ENCODE measurements around the gene SLC37A3. TPM values are rescaled to one million over a fixed set of nuclear protein-coding genes. Genes with fewer than 3 reads are reported as not detected.
"Not testable (repeated sequence)": the region's sequence is repeated elsewhere in the genome, so short reads cannot be mapped to it uniquely, and the experiment has no call there.

Gene SLC37A3
- total RNA-seq, 1 experiment from 2014 or later, result 52.7 TPM

DNA sequence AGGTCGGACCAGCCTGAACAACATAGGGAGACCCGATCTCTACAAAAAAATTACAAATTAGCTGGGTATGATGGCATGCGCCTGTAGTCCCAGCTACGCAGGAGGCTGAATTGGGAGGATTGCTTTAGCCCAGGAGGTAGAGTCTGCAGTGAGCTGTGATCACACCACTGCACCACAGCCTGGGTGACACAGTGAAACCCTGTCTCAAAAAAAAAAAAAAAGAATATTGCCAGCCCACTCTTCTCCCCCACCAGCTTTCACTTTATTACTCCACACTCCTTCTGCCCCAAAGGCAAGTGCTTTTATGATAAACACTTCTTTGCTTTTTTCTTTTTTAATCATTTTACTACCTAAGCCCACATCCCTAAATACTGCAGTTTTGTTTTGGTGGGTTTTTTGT is 20.3 kb upstream of the SLC37A3 start:
- H3K79me2 ChIP-seq (ENCODE audit: insufficient read depth, low read length), result no peaks in the 10 kb centered on the region
- H3K4ac ChIP-seq (ENCODE audit: low read depth, low read length), result no peak overlapping the region
- Mint-ChIP-seq H3K4me1 (0 out of 4 replicates have a peak, but pooled peaks cover 0 to 3% of the 10 kb centered on the region in 2 experiments), H3K27ac (no peak overlapping the region), H3K9me3 (no peaks in the 10 kb centered on the region), H3K36me3 (ENCODE audit: insufficient read depth in 1 of 3, low read depth in 3 of 3) (peaks cover 0 to 18% (median 4%) of the 10 kb centered on the region in 3 experiments; a peak in 3 of 7 replicates), H3K27me3 (ENCODE audit: low read depth) (no peaks in the 10 kb centered on the region), H3K4me3 (no peak overlapping the region)
- H2BK20ac ChIP-seq (ENCODE audit: low read depth, low read length, poor library complexity, severe bottlenecking), result no peak overlapping the region
- H2AK5ac ChIP-seq (ENCODE audit: insufficient read length, low read length), result no peak overlapping the region
- no CpG with 5 or more reads among the region's 4 CpGs for WGBS (ENCODE audit: extremely low coverage, insufficient read length, low lambda C conversion rate)
- H3K23ac ChIP-seq (ENCODE audit: insufficient read length, low read depth, low read length), result no peak overlapping the region
- no peak overlapping the region for H2BK120ac ChIP-seq (ENCODE audit: low read depth, low read length, poor library complexity, severe bottlenecking)
- H3K4me2 ChIP-seq (ENCODE audit: insufficient read depth, insufficient read length, low read length), result no peak overlapping the region
- H2BK15ac ChIP-seq (ENCODE audit: low read depth, low read length), result no peak overlapping the region
- no peak overlapping the region for H2AFZ ChIP-seq (ENCODE audit: low read length)
- TF ChIP-seq, protein P1, sequence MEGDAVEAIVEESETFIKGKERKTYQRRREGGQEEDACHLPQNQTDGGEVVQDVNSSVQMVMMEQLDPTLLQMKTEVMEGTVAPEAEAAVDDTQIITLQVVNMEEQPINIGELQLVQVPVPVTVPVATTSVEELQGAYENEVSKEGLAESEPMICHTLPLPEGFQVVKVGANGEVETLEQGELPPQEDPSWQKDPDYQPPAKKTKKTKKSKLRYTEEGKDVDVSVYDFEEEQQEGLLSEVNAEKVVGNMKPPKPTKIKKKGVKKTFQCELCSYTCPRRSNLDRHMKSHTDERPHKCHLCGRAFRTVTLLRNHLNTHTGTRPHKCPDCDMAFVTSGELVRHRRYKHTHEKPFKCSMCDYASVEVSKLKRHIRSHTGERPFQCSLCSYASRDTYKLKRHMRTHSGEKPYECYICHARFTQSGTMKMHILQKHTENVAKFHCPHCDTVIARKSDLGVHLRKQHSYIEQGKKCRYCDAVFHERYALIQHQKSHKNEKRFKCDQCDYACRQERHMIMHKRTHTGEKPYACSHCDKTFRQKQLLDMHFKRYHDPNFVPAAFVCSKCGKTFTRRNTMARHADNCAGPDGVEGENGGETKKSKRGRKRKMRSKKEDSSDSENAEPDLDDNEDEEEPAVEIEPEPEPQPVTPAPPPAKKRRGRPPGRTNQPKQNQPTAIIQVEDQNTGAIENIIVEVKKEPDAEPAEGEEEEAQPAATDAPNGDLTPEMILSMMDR (conservative IDR thresholded peaks at IDR 0.05), result no peak
- no peak overlapping the region for H4K5ac ChIP-seq (ENCODE audit: insufficient read length, low read depth, low read length)
- no peak overlapping the region for H3T11ph ChIP-seq (ENCODE audit: low read length)
- H3K18ac ChIP-seq (ENCODE audit: insufficient read length, low read depth, low read length), result no peak overlapping the region
- H4K91ac ChIP-seq (ENCODE audit: insufficient read length, low read depth, low read length), result no peak overlapping the region
- H4K8ac ChIP-seq (replicated peaks; ENCODE audit: insufficient read length, low read depth, low read length), result no peak overlapping the region
- no peak overlapping the region for H3K14ac ChIP-seq (ENCODE audit: insufficient read depth, low read length)
- no peaks in the 10 kb centered on the region for H3K27me3 ChIP-seq (ENCODE audit: insufficient read depth, low read length)
- H4K20me1 ChIP-seq (ENCODE audit: control insufficient read depth, insufficient read depth, insufficient read length), result no peaks in the 10 kb centered on the region
- no peaks in the 10 kb centered on the region for H3K23me2 ChIP-seq (ENCODE audit: insufficient read length, low read depth, low read length, poor library complexity, severe bottlenecking)
- no peak for DNase-seq
- no peak overlapping the region for H3K56ac ChIP-seq (ENCODE audit: insufficient read length, low read depth, low read length)
- no peaks in the 10 kb centered on the region for H3K4me1 ChIP-seq (ENCODE audit: insufficient read depth, low read length)
- no peak overlapping the region for H3K27ac ChIP-seq (ENCODE audit: insufficient read length, low read depth, low read length)
- H2BK5ac ChIP-seq (ENCODE audit: insufficient read length, low read length), result no peak overlapping the region
- no peak overlapping the region for H3K9ac ChIP-seq (ENCODE audit: extremely low read depth, insufficient read length, low read length)
- H2BK12ac ChIP-seq (ENCODE audit: insufficient read length, low read depth, low read length), result no peak overlapping the region
- H3K79me1 ChIP-seq (ENCODE audit: insufficient read depth, low read depth, low read length, poor library complexity, severe bottlenecking), result no peaks in the 10 kb centered on the region
- H3K9me3 ChIP-seq (ENCODE audit: control insufficient read depth, low read depth, low read length), result no peaks in the 10 kb centered on the region

DNA sequence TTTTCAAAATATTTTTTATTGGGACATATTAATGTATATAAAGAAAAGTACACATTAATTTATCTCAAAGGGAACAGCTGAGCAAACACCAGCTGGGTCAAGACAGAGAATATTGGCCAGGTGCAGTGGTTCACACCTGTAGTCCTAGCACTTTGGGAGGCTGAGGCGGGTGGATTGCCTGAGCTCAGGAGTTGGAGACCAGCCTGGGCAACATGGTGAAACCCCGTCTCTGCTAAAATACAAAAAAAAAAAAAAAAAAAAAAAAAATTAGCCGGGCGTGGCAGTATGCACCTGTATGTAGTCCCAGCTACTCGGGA is 19.8 kb upstream of the SLC37A3 start:
- not testable (repeated sequence) for H3K23ac ChIP-seq (ENCODE audit: insufficient read length, low read depth, low read length); H2BK5ac ChIP-seq (ENCODE audit: insufficient read length, low read length); H2AFZ ChIP-seq (ENCODE audit: low read length); H4K20me1 ChIP-seq (ENCODE audit: control insufficient read depth, insufficient read depth, insufficient read length); H4K8ac ChIP-seq (replicated peaks; ENCODE audit: insufficient read length, low read depth, low read length); H2BK15ac ChIP-seq (ENCODE audit: low read depth, low read length); H3K4me2 ChIP-seq (ENCODE audit: insufficient read depth, insufficient read length, low read length); H2AK5ac ChIP-seq (ENCODE audit: insufficient read length, low read length); H3K27me3 ChIP-seq (ENCODE audit: insufficient read depth, low read length); H3K79me2 ChIP-seq (ENCODE audit: insufficient read depth, low read length); H3K4ac ChIP-seq (ENCODE audit: low read depth, low read length); H2BK20ac ChIP-seq (ENCODE audit: low read depth, low read length, poor library complexity, severe bottlenecking); H3K56ac ChIP-seq (ENCODE audit: insufficient read length, low read depth, low read length); H3K14ac ChIP-seq (ENCODE audit: insufficient read depth, low read length); H3K9me3 ChIP-seq (ENCODE audit: control insufficient read depth, low read depth, low read length); H3K4me3 Mint-ChIP-seq; H3T11ph ChIP-seq (ENCODE audit: low read length); H4K91ac ChIP-seq (ENCODE audit: insufficient read length, low read depth, low read length); H3K27ac ChIP-seq (ENCODE audit: insufficient read length, low read depth, low read length); H3K27me3 Mint-ChIP-seq (ENCODE audit: low read depth); H2BK120ac ChIP-seq (ENCODE audit: low read depth, low read length, poor library complexity, severe bottlenecking); DNase-seq; H3K9ac ChIP-seq (ENCODE audit: extremely low read depth, insufficient read length, low read length); H3K27ac Mint-ChIP-seq; H2BK12ac ChIP-seq (ENCODE audit: insufficient read length, low read depth, low read length); H3K4me1 Mint-ChIP-seq; H4K5ac ChIP-seq (ENCODE audit: insufficient read length, low read depth, low read length); H3K79me1 ChIP-seq (ENCODE audit: insufficient read depth, low read depth, low read length, poor library complexity, severe bottlenecking); H3K4me1 ChIP-seq (ENCODE audit: insufficient read depth, low read length); H3K23me2 ChIP-seq (ENCODE audit: insufficient read length, low read depth, low read length, poor library complexity, severe bottlenecking); H3K9me3 Mint-ChIP-seq; H3K18ac ChIP-seq (ENCODE audit: insufficient read length, low read depth, low read length)
- WGBS (ENCODE audit: extremely low coverage, insufficient read length, low lambda C conversion rate), result no CpG with 5 or more reads among the region's 5 CpGs
- H3K36me3 Mint-ChIP-seq (ENCODE audit: insufficient read depth in 1 of 3, low read depth in 3 of 3), result peaks cover 2 to 21% (median 7%) of the 10 kb centered on the region in 3 experiments; a peak in 5 of 7 replicates

Measured in H9 (cell line).